A549 (cell line): ENCODE data around the gene PRKCE. TPM values are rescaled to one million over a fixed set of nuclear protein-coding genes. Genes with fewer than 3 reads are reported as not detected.

Experiments
- ATAC-seq, 2 experiments: fragments of 200-7000 bp in 1 of 2; fragments of >200 bp in 1 of 2; cut with Nextera tagmentation in 1 of 2; cut with Tn5 transposase in 1 of 2; 3 replicates each; pipeline versions ENCODE4 v1.8.0 to v1.9.1; 2018 to 2020; ENCODE audit warnings: mild to moderate bottlenecking in 1 of 2, moderate library complexity in 1 of 2
- CTCF ChIA-PET: fragments of 300-600 bp; sonication (Branson Sonifier 250); formaldehyde crosslinking; extraction: SDS; loops from one replicate; lab custom pipeline; 2021; ENCODE audit warnings: antibody characterized with exemption, inconsistent platforms; lab: Yijun Ruan, JAX
- POLR2A ChIA-PET: fragments of 350-600 bp; formaldehyde crosslinking; extraction: SDS; loops from one replicate; lab custom pipeline; 2021; ENCODE audit warnings: antibody characterized with exemption, inconsistent platforms; lab: Yijun Ruan, JAX
- DNase-seq, 2 experiments: peaks; one replicate each; pipeline versions ENCODE4 v3.0.0 to v3.0.0-alpha.2; 2011 to 2016; ENCODE audit warnings: low read depth in 1 of 2, low spot score in 1 of 2
- FAIRE-seq: peaks from 2 replicates; lab custom pipeline; 2011; peaks lifted over from hg19 to GRCh38; lab: Jason Lieb, UNC
- H3K27ac ChIP-seq, 2 experiments: fragments of >200 bp; sonication (Bioruptor Twin); formaldehyde crosslinking; 3 replicates each; pipeline ENCODE4 v1.5.1; 2016 to 2017
- H3K4me1 ChIP-seq: fragments of >200 bp; sonication (Bioruptor Twin); formaldehyde crosslinking; 3 replicates; pipeline ENCODE4 v1.6.1; 2016
- H3K4me2 ChIP-seq: fragments of >200 bp; sonication (Bioruptor Twin); formaldehyde crosslinking; 3 replicates; pipeline ENCODE4 v1.6.1; 2016
- H3K4me3 ChIP-seq: fragments of >200 bp; sonication (Bioruptor Twin); formaldehyde crosslinking; 3 replicates; pipeline ENCODE4 v1.5.1; 2016
- H3K9me3 ChIP-seq: fragments of >200 bp; sonication (Bioruptor Twin); formaldehyde crosslinking; 3 replicates; pipeline ENCODE4 v1.6.1; 2016
- ATOH8 ChIP-seq: fragments of 250-450 bp; sonication (Bioruptor Pico); IDR thresholded peaks from 2 replicates; pipeline ENCODE4 v1.5.0; 2020; ENCODE audit warnings: low read depth, mild to moderate bottlenecking, moderate library complexity
- CBX2 ChIP-seq: fragments of 200-600 bp; sonication (generic); IDR thresholded peaks from 2 replicates; pipeline ENCODE4 v1.6.1; 2016; ENCODE audit warnings: low read depth, mild to moderate bottlenecking, borderline replicate concordance
- CTCF ChIP-seq: fragments of >200 bp; sonication (Bioruptor Twin); formaldehyde crosslinking; IDR thresholded peaks from 3 replicates; pipeline ENCODE4 v1.5.1; 2016
- E2F6 ChIP-seq: IDR thresholded peaks from 2 replicates; pipeline ENCODE4 v1.6.1; 2012; ENCODE audit warnings: low read depth, borderline replicate concordance
- FOSB ChIP-seq: fragments of 250-450 bp; sonication (Bioruptor Pico); IDR thresholded peaks from 2 replicates; pipeline ENCODE4 v1.5.0; 2020; ENCODE audit warnings: mild to moderate bottlenecking, moderate library complexity
- HEYL ChIP-seq: fragments of 250-450 bp; sonication (Bioruptor Pico); IDR thresholded peaks from 2 replicates; pipeline ENCODE4 v1.8.0; 2021; ENCODE audit warnings: mild to moderate bottlenecking, moderate library complexity
- HMGXB4 ChIP-seq: fragments of 250-450 bp; sonication (Bioruptor Pico); IDR thresholded peaks from 2 replicates; pipeline ENCODE4 v1.5.0; 2021; ENCODE audit warnings: mild to moderate bottlenecking, moderate library complexity, borderline replicate concordance
- HOXA7 ChIP-seq: fragments of 250-450 bp; sonication (Bioruptor Pico); IDR thresholded peaks from 2 replicates; pipeline ENCODE4 v1.5.0; 2020; ENCODE audit warnings: mild to moderate bottlenecking, moderate library complexity
- KDM1A ChIP-seq: fragments of 200-600 bp; sonication (generic); IDR thresholded peaks from 2 replicates; pipeline ENCODE4 v1.6.1; 2016; ENCODE audit warnings: low read depth, mild to moderate bottlenecking
- MAX ChIP-seq: IDR thresholded peaks from 2 replicates; pipeline ENCODE4 v1.6.1; 2012
- MAZ ChIP-seq: fragments of 150-350 bp; IDR thresholded peaks from 2 replicates; pipeline ENCODE4 v1.6.1; 2014; ENCODE audit warnings: antibody characterized with exemption, low read depth, low read length, borderline replicate concordance
- MYC ChIP-seq: IDR thresholded peaks from 2 replicates; pipeline ENCODE4 v1.6.1; 2012; ENCODE audit warnings: mild to moderate bottlenecking, inconsistent platforms, low read length, improper control_type of control experiment, borderline replicate concordance
- NFE2L2 ChIP-seq: fragments of 150-350 bp; conservative IDR thresholded peaks from 2 replicates; pipeline ENCODE4 v1.6.1; 2014; ENCODE audit warnings: low read length
- NPAS2 ChIP-seq: fragments of 250-450 bp; sonication (Bioruptor Pico); IDR thresholded peaks from 2 replicates; pipeline ENCODE4 v1.8.0; 2022; ENCODE audit warnings: mild to moderate bottlenecking, moderate library complexity, borderline replicate concordance
- PBX3 ChIP-seq: IDR thresholded peaks from 2 replicates; pipeline ENCODE4 v1.6.1; 2012
- RCOR1 ChIP-seq: fragments of 150-350 bp; IDR thresholded peaks from 2 replicates; pipeline ENCODE4 v1.6.1; 2014; ENCODE audit warnings: antibody characterized with exemption, low read length, low read depth
- RFX5 ChIP-seq: fragments of 450-650 bp; IDR thresholded peaks from 2 replicates; pipeline ENCODE4 v1.7.1; 2014; ENCODE audit warnings: antibody characterized with exemption, mild to moderate bottlenecking, moderate library complexity
- RNF2 ChIP-seq: fragments of 200-600 bp; sonication (generic); IDR thresholded peaks from 2 replicates; pipeline ENCODE4 v1.6.1; 2016; ENCODE audit warnings: low read depth, mild to moderate bottlenecking, antibody characterized with exemption, moderate library complexity, borderline replicate concordance
- TFCP2L1 ChIP-seq: fragments of 250-450 bp; sonication (Bioruptor Pico); IDR thresholded peaks from 2 replicates; pipeline ENCODE4 v1.5.0; 2021; ENCODE audit warnings: mild to moderate bottlenecking
- TP53 ChIP-seq: fragments of 250-450 bp; sonication (Bioruptor Pico); IDR thresholded peaks from 2 replicates; pipeline ENCODE4 v1.5.0; 2021; ENCODE audit warnings: mild to moderate bottlenecking, moderate library complexity
- ZC3H11A ChIP-seq: fragments of 450-650 bp; IDR thresholded peaks from 2 replicates; pipeline ENCODE4 v1.6.1; 2014; ENCODE audit warnings: antibody characterized with exemption, mild to moderate bottlenecking
- WGBS: methylation state at CpG from one replicate; pipeline ENCODE4 v1.1.6; 2017; ENCODE audit errors: missing lambda C conversion rate; 5-methylcytosine and 5-hydroxymethylcytosine counted together
- polyA plus RNA-seq, 4 experiments: library from polyadenylated mRNA; depleted of rRNA in 3 of 4; stranded (reverse); fragments of >200 nt; fragmentation: RNase III in 1 of 4; extraction: RNeasy Plus Mini Kit Qiagen cat#74134 plus additional on column Dnase treatment in 1 of 4; gene quantifications; 2 replicates in 3 of 4; 3 replicates in 1 of 4; pipeline ENCODE4 v1.2.3, GENCODE V29; 2011 to 2017

The PRKCE gene
- polyA plus RNA-seq, 2 of the 4 experiments (the other 2 are of a cell fraction), result 11.5 to 12.0 TPM

GRCh38 chr2:45826460-45826859 lies 175.0 kb downstream of the PRKCE start (continued):
- no peak for TF ChIP-seq TFCP2L1 (CRISPR knock-in tag)
- TF ChIP-seq MAX, result no peak

- FAIRE-seq (no peak), ATAC-seq (no peak), DNase-seq (no peak)
- Histone ChIP-seq H3K27ac (no peak overlapping the region), H3K4me2 (no peak overlapping the region), H3K9me3 (peaks cover 19% of the 10 kb centered on the region), H3K4me3 (no peak overlapping the region), H3K4me1 (peaks cover 6% of the 10 kb centered on the region)
- CTCF ChIA-PET, result interaction anchor here (0.7 to 2.2 kb wide), 2 partner anchors 10 to 16 kb away, joined by 3 to 5 read pairs; no protein-coding TSS in a partner anchor
- POLR2A ChIA-PET, result no interaction called here
- no peak for TF ChIP-seq PBX3
- no peak for TF ChIP-seq ATOH8 (CRISPR knock-in tag)
- TF ChIP-seq RNF2, result no peak
- TF ChIP-seq ZC3H11A, result no peak
- TF ChIP-seq MAZ, result no peak
- no peak for TF ChIP-seq KDM1A
- TF ChIP-seq CTCF, result no peak
- TF ChIP-seq HEYL, result no peak
- TF ChIP-seq RCOR1, result no peak
- TF ChIP-seq MYC, result no peak
- TF ChIP-seq NFE2L2, result no peak
- no peak for TF ChIP-seq RFX5
- TF ChIP-seq FOSB (CRISPR knock-in tag), result no peak
- no peak for TF ChIP-seq TP53
- TF ChIP-seq E2F6, result no peak
- TF ChIP-seq HOXA7, result no peak
- no peak for TF ChIP-seq MAX
- TF ChIP-seq HMGXB4 (CRISPR knock-in tag), result no peak
- no peak for TF ChIP-seq NPAS2 (CRISPR knock-in tag)
- no peak for TF ChIP-seq CBX2
- 75% methylated on average over 10 of the region's 10 CpGs for WGBS
Observed at GRCh38 chr2:45826884-45827635, 175.6 kb downstream of the PRKCE start.
